Liver (tissue), 9 donors: ENCODE data around the gene KRT23. TPM values are rescaled to one million over a fixed set of nuclear protein-coding genes. Genes with fewer than 3 reads are reported as not detected.

Experiments
- DNase-seq: peaks from one replicate; pipeline ENCODE4 v3.0.0-alpha.2; 2017; ENCODE audit warnings: low spot score
- H3K27ac ChIP-seq, 2 donors: one replicate each; pipeline ENCODE4 v1.7.0; 2013; ENCODE audit warnings: inconsistent platforms in 2 of 2, low read length in 2 of 2, control low read depth in 1 of 2, low read depth in 1 of 2, mild to moderate bottlenecking in 1 of 2
- H3K27me3 ChIP-seq, 4 donors: one replicate each; pipeline versions ENCODE4 v1.6.1 to v1.7.0; 2013; ENCODE audit warnings: low read length in 3 of 4, inconsistent platforms in 1 of 4, mild to moderate bottlenecking in 1 of 4, moderate library complexity in 1 of 4; ENCODE audit not compliant: control insufficient read depth in 4 of 4, insufficient read depth in 4 of 4
- H3K36me3 ChIP-seq, 4 donors: one replicate each; pipeline versions ENCODE4 v1.6.1 to v1.7.0; 2013; ENCODE audit warnings: low read length in 3 of 4, mild to moderate bottlenecking in 3 of 4, low read depth in 1 of 4, moderate library complexity in 1 of 4; ENCODE audit not compliant: control insufficient read depth in 4 of 4, insufficient read depth in 3 of 4
- H3K4me1 ChIP-seq, 4 donors: one replicate each; pipeline versions ENCODE4 v1.6.1 to v1.7.0; 2013; ENCODE audit warnings: low read length in 3 of 4, mild to moderate bottlenecking in 3 of 4, moderate library complexity in 1 of 4; ENCODE audit not compliant: control insufficient read depth in 4 of 4, insufficient read depth in 4 of 4
- H3K4me3 ChIP-seq, 3 donors: one replicate each; pipeline versions ENCODE4 v1.6.1 to v1.7.0; 2013; ENCODE audit warnings: low read length in 3 of 3, control low read depth in 1 of 3, low read depth in 1 of 3, mild to moderate bottlenecking in 1 of 3
- H3K9ac ChIP-seq, 2 donors: one replicate each; pipeline ENCODE4 v1.7.0; 2013; ENCODE audit warnings: low read length in 2 of 2, mild to moderate bottlenecking in 2 of 2, moderate library complexity in 2 of 2, control low read depth in 1 of 2, low read depth in 1 of 2
- H3K9me3 ChIP-seq, 4 donors: one replicate each; pipeline versions ENCODE4 v1.6.1 to v1.7.0; 2013; ENCODE audit warnings: low read length in 3 of 4; ENCODE audit not compliant: control insufficient read depth in 4 of 4
- CTCF ChIP-seq: fragments of 150-350 bp; IDR thresholded peaks from 2 replicates; pipeline ENCODE4 v1.5.1; 2017; ENCODE audit warnings: improper control_type of control experiment, low read depth, low read length; ENCODE audit not compliant: missing input control
- EGR1 ChIP-seq, 2 donors: IDR thresholded peaks; 2 replicates each; pipeline ENCODE4 v1.6.1; 2016 to 2018; ENCODE audit warnings: antibody characterized with exemption in 2 of 2, low read depth in 2 of 2
- FOXA1 ChIP-seq: IDR thresholded peaks from 2 replicates; pipeline ENCODE4 v1.6.1; 2016; ENCODE audit warnings: antibody characterized with exemption
- FOXA2 ChIP-seq: IDR thresholded peaks from 2 replicates; pipeline ENCODE4 v1.6.1; 2016; ENCODE audit warnings: antibody characterized with exemption
- GABPA ChIP-seq, 2 donors: IDR thresholded peaks in 1 of 2; conservative IDR thresholded peaks in 1 of 2; 2 replicates each; pipeline ENCODE4 v1.6.1; 2016; ENCODE audit warnings: antibody characterized with exemption in 2 of 2, mild to moderate bottlenecking in 1 of 2, moderate library complexity in 1 of 2
- HNF4A ChIP-seq, 2 donors: conservative IDR thresholded peaks; 2 replicates each; pipeline ENCODE4 v1.6.1; 2016; ENCODE audit warnings: antibody characterized with exemption in 2 of 2, mild to moderate bottlenecking in 2 of 2
- HNF4G ChIP-seq: IDR thresholded peaks from 2 replicates; pipeline ENCODE4 v1.6.1; 2016; ENCODE audit warnings: antibody characterized with exemption
- JUND ChIP-seq, 2 donors: IDR thresholded peaks; 2 replicates each; pipeline ENCODE4 v1.6.1; 2016; ENCODE audit warnings: antibody characterized with exemption in 2 of 2
- MAX ChIP-seq: IDR thresholded peaks from 2 replicates; pipeline ENCODE4 v1.6.1; 2016; ENCODE audit warnings: antibody characterized with exemption
- RAD21 ChIP-seq, 2 donors: IDR thresholded peaks; 2 replicates each; pipeline ENCODE4 v1.6.1; 2016; ENCODE audit warnings: antibody characterized with exemption in 2 of 2, mild to moderate bottlenecking in 2 of 2
- RXRA ChIP-seq, 2 donors: IDR thresholded peaks; 2 replicates each; pipeline ENCODE4 v1.6.1; 2017 to 2018; ENCODE audit warnings: antibody characterized with exemption in 2 of 2, mild to moderate bottlenecking in 1 of 2
- SP1 ChIP-seq: IDR thresholded peaks from 2 replicates; pipeline ENCODE4 v1.6.1; 2018; ENCODE audit warnings: antibody characterized with exemption, mild to moderate bottlenecking
- TAF1 ChIP-seq: conservative IDR thresholded peaks from 2 replicates; pipeline ENCODE4 v1.6.1; 2016; ENCODE audit warnings: antibody characterized with exemption, mild to moderate bottlenecking
- YY1 ChIP-seq: IDR thresholded peaks from 2 replicates; pipeline ENCODE4 v1.6.1; 2016; ENCODE audit warnings: antibody characterized with exemption, mild to moderate bottlenecking
- WGBS: extraction: QIAGEN DNeasy Blood & Tissue Kit; methylation state at CpG from one replicate; pipeline ENCODE4 v1.1.7; 2013; 5-methylcytosine and 5-hydroxymethylcytosine counted together
- polyA plus RNA-seq, 2 donors: library from polyadenylated mRNA; stranded (reverse) in 1 of 2; unstranded in 1 of 2; fragments of 200-250 nt in 1 of 2; fragments of >200 nt in 1 of 2; fragmentation: Nextera tagmentation in 1 of 2; extraction: Ambion mirVana in 1 of 2; gene quantifications; one replicate each; pipeline versions ENCODE4 v1.2.1 to v1.2.3, GENCODE V29; 2013 to 2015
- total RNA-seq, 2 donors: library from RNA; depleted of rRNA; stranded (reverse); fragments of >200 nt; gene quantifications; one replicate each; pipeline ENCODE4 v1.2.3, GENCODE V29; 2014
- TF ChIP-seq, protein P1 (sequence below): IDR thresholded peaks from 2 replicates; pipeline ENCODE4 v1.6.1; 2016; ENCODE audit warnings: antibody characterized with exemption
- TF ChIP-seq, protein P2 (sequence below): IDR thresholded peaks from 2 replicates; pipeline ENCODE4 v1.6.1; 2016; ENCODE audit warnings: antibody characterized with exemption
- donor health status: healthy.
- donor health status: healthy.
- donor health status: healthy.
- donor health status: healthy.
- donor health status: healthy.

KRT23 gene
- total and polyA plus RNA-seq, 4 donors: 0.09 to 1.3 (median 0.24) TPM; not detected in 1

GRCh38 chr17:40963838-40964237 lies 26.4 kb upstream of the KRT23 start:
- H3K36me3 ChIP-seq: no peaks in the 10 kb centered on the region
- H3K4me1 ChIP-seq: no peaks in the 10 kb centered on the region
- H3K27me3 ChIP-seq: no peaks in the 10 kb centered on the region
- H3K9me3 ChIP-seq: no peaks in the 10 kb centered on the region
- WGBS: 33% methylated on average over 1 of the region's 1 CpG
- peak; percentile 32 to 51 for TF ChIP-seq RAD21 (IDR thresholded peaks at IDR 0.05)
- TF ChIP-seq HNF4A (conservative IDR thresholded peaks at IDR 0.05): no peak
- TF ChIP-seq CTCF: peak; percentile 47
- no peak for TF ChIP-seq RXRA (IDR thresholded peaks at IDR 0.05)
- no peak for TF ChIP-seq MAX
- H3K27ac ChIP-seq: no peak overlapping the region
- no peak overlapping the region for H3K4me3 ChIP-seq
- DNase-seq: no peak
- H3K9ac ChIP-seq: no peak overlapping the region

DNA sequence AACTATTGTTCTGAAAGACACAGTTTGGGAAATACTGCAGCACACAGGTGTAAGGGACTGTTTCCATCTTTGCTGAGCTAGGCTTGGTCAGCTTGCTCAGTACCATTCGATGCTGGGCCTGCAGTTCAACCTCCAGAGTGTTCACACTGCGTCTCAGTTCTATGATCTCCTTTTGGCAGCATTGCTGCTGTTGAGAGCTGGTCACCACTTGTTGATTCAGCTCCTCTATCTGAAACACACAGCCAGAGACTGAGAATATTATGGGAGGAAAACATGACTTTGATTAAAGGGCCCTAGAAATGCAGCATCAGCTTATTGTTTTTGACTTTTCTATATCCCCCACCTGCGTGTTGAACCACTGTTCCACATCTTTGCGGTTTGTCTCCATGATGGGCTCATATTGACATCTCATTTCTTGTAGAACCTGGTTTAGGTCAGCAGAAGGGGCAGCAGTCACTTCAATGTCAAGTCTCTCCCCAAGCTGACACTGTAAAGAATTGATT lies 24.7 kb upstream of the KRT23 start:
- Histone ChIP-seq H3K4me1 (no peaks in the 10 kb centered on the region), H3K9me3 (no peaks in the 10 kb centered on the region), H3K36me3 (no peaks in the 10 kb centered on the region), H3K27me3 (no peaks in the 10 kb centered on the region), H3K4me3 (no peak overlapping the region), H3K27ac (no peak overlapping the region), H3K9ac (no peak overlapping the region)
- no peak for DNase-seq
- WGBS: 88% methylated on average over 4 of the region's 4 CpGs
- no peak for TF ChIP-seq FOXA1
- no peak for TF ChIP-seq GABPA (IDR thresholded peaks at IDR 0.05 in 1 of 2, conservative IDR thresholded peaks at IDR 0.05 in 1 of 2)
- TF ChIP-seq, protein P1, sequence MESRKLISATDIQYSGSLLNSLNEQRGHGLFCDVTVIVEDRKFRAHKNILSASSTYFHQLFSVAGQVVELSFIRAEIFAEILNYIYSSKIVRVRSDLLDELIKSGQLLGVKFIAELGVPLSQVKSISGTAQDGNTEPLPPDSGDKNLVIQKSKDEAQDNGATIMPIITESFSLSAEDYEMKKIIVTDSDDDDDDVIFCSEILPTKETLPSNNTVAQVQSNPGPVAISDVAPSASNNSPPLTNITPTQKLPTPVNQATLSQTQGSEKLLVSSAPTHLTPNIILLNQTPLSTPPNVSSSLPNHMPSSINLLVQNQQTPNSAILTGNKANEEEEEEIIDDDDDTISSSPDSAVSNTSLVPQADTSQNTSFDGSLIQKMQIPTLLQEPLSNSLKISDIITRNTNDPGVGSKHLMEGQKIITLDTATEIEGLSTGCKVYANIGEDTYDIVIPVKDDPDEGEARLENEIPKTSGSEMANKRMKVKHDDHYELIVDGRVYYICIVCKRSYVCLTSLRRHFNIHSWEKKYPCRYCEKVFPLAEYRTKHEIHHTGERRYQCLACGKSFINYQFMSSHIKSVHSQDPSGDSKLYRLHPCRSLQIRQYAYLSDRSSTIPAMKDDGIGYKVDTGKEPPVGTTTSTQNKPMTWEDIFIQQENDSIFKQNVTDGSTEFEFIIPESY: no peak
- no peak for TF ChIP-seq FOXA2
- no peak for TF ChIP-seq RAD21 (IDR thresholded peaks at IDR 0.05)
- TF ChIP-seq SP1: no peak
- TF ChIP-seq, protein P2, sequence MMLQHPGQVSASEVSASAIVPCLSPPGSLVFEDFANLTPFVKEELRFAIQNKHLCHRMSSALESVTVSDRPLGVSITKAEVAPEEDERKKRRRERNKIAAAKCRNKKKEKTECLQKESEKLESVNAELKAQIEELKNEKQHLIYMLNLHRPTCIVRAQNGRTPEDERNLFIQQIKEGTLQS: no peak
- no peak for TF ChIP-seq TAF1
- TF ChIP-seq HNF4G: no peak
- no peak for TF ChIP-seq RXRA (IDR thresholded peaks at IDR 0.05)
- no peak for TF ChIP-seq EGR1 (IDR thresholded peaks at IDR 0.05; ENCODE audit: low read depth in 2 of 2)
- TF ChIP-seq JUND (IDR thresholded peaks at IDR 0.05): no peak

DNA sequence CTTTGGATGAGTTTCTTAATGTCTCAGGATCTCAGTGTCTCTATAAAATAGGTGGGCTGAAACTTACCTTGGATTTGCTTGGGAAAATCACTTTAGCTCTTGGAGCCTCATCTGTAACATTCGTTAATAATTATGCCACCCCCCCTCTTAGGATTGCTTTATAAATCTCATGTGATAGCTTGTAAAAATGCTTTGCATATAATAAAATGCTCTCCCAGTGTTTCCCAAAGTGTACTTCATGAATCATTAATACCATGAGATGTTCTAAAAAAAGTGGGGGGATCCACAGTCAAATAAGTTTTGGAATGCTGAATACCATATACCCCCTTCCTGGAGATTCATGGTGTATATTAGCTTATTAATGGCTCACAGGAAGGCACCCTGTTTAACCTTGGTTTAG lies 24.1 kb upstream of the KRT23 start:
- whole genome bisulfite sequencing: 75% methylated on average over 1 of the region's 1 CpG
- no peak overlapping the region for H3K4me3 ChIP-seq
- no peak for TF ChIP-seq FOXA1
- no peak for TF ChIP-seq HNF4G
- TF ChIP-seq FOXA2: no peak
- no peak for TF ChIP-seq MAX
- TF ChIP-seq YY1: no peak
- no peaks in the 10 kb centered on the region for H3K4me1 ChIP-seq
- no peaks in the 10 kb centered on the region for H3K9me3 ChIP-seq
- no peaks in the 10 kb centered on the region for H3K27me3 ChIP-seq
- DNase-seq: no peak
- no peaks in the 10 kb centered on the region for H3K36me3 ChIP-seq
- H3K9ac ChIP-seq: no peak overlapping the region
- no peak overlapping the region for H3K27ac ChIP-seq
